NCI-H1436 (cell line): ENCODE results near the gene CHID1.

Experiments
- DNase-seq: peaks from one replicate; lab custom pipeline; 2025; lab: John Stamatoyannopoulos, UW

CHID1 gene

DNA sequence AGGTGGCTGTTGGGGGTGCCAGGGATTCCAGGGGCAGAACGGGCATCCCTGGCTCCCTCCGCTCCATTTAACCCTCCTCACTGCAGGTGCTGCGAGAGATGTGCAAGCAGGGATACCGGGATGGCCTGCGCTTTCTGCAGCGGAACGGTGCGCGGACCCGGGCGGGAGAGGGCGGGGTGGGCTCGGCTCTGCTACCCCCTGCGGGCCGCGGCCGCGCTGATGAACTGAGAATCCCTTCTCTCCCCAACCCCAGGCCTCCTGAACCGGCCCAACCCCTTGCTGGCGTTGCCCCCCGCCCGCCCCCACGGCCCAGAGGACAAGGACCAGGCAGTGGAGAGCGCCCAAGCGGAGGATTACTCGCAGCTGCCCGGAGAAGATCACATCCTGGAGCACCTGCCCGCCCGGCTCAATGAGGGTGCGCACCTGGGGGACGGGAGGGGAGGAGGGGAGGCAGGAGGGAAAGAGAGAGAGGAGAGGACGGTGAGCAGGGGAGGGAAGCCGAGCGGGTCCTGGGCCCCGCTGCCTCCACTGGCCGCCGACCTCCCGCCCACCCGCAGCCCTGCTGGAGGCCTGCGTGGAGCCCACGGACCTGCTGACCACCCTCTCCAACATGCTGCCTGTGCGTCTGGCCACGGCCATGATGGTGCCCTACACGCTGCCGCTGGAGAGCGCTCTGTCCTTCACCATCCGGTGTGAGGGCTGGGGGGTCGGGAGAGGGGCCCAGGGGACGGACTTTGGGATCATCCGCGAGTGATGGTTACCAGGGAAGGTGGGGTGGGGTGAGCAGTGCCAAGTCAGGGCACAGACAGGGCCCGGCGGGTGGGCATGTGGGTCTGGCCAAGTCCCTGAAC is 86.9 kb downstream of the CHID1 start:
- DNase-seq: no peak

DNA sequence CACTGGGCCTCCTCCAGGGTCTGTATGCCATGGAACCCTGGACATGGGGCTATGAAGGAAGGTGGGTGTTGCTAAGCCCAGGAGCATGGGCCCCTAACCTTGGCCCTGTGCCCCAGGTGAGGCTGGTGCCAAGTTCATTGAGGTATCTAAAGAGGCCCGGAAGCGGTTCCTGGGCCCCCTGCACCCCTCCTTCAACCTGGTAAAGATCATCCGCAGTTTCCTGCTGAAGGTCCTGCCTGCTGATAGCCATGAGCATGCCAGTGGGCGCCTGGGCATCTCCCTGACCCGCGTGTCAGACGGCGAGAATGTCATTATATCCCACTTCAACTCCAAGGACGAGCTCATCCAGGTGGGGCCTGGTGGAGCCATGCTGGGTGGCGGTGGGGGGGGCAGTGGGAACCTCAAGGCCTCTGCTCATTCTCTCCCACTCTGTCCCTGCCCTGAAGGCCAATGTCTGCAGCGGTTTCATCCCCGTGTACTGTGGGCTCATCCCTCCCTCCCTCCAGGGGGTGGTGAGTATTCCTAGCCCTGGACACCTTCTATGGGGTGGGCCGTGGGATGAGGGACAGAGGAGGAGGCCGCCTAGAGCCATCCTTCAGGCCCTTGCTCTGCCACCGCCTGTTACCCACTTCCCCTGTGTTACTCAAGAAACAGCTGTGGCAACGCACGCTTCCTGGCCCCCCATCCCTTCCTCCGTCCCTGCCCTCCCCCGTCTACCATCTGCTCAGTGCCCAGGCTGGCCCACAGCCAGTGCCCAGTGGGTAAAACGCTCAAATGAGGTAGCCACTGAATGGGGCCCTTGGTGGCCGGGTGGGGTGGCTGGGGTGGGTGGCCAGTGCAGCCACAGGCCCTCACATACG is 88.9 kb downstream of the CHID1 start:
- no peak for DNase-seq

DNA sequence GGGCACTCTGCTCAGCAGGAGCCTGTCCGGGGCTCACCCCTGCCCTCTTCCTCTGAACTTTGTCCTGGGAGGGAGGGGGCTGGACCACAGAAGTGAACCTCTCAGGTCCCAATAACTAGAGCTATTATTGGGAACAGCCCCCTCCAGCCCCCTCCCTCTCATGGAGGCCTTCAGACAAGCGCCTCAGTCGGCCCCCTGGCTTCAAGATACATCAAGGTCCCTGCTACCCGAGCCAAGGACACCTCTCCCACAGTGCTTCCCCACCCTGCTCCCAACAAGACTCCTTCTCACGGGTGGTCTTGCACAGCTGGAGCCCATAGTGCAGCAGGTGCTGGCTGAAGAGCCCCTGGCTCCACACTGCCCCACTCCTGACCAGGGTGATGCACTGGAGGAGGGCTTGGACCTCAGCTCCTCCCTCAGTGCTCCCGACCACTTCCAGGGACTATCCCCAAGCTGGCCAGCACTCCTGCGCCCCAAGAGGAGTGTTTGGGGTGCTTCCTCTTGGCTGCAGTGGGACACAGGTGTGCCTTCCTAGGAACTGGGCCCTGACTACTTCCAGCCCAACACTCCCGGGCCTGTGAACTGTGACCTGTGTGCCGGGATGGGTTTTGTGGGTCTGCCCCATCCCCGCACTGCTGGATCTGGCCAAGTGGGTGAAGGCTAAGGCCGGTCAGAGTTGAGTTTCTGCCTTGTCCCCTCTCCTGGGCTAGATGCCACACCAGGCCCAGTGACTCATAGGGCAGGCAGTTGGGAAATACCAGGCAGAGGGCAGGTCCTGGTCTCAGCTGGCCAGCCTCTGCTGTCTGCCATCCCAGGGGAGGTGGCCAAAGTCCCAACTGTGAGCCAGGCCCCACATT is 89.7 kb downstream of the CHID1 start:
- no peak for DNase-seq

DNA sequence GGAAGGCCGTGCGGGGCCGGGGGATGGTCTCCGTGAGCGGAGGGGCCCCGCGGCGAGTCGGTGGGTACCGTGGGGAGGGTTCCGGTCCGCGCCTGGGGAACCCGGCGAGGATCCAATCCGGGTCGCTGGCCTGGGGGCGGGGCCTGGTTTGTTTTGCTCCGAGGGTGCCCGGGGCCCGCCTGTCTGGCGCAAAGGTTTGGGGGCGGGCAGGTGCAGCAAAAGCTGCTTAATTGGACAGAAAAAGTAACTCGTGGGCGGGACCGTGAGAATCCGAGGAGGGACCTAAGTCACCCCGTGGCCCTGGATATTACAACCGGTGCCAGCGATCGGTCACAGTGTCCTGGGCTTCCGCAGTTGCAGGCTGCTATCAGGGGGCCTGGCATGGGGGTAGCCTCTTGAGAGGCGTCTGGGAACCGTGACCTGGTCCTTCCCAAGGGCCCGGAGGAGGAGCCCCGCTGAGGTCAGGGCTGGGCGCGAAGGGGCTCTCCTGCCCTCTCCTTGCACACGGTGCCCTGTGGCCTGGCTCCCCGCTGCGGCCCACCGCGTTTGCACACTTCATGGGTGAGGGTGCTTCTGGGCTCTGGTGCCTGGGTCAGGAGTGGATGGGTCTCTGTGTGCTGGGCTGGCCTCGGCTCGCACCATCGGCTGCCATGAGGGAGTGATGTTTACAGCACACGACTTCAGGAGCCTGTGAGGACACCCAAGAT is 90.5 kb downstream of the CHID1 start:
- peak; percentile 74 for DNase-seq

DNA sequence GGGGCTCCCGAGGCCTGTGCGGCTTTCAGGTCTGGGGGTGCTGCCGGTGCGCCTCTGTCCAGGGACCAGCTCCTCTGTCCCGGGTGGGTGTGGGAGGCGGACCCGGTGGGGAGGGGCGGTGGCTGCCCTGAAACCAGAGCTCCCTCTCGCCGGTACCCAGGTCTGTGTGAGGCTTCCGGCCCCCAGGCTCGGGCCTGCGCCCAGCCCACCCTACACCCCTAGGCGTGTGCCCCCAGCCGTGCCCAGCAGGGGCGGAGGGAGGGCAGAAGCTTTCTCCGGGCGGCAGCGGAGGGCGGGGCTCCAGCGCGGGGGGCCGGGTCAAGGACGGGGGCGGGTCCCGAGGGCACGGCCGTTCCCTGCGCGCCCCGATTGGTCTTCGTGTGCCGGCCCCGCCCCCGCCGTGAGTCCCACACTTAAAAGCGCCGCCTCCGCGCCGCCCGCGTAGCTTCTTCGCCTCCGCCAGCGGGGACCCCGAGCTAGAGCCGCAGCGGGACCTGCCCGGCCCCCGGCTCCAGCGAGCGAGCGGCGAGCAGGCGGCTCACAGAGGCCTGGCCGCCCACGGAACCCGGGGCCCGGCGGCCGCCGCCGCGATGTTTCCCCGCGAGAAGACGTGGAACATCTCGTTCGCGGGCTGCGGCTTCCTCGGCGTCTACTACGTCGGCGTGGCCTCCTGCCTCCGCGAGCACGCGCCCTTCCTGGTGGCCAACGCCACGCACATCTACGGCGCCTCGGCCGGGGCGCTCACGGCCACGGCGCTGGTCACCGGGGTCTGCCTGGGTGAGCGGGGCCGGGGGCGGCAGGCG is 91.3 kb downstream of the CHID1 start:
- DNase-seq: peak; percentile 88

DNA sequence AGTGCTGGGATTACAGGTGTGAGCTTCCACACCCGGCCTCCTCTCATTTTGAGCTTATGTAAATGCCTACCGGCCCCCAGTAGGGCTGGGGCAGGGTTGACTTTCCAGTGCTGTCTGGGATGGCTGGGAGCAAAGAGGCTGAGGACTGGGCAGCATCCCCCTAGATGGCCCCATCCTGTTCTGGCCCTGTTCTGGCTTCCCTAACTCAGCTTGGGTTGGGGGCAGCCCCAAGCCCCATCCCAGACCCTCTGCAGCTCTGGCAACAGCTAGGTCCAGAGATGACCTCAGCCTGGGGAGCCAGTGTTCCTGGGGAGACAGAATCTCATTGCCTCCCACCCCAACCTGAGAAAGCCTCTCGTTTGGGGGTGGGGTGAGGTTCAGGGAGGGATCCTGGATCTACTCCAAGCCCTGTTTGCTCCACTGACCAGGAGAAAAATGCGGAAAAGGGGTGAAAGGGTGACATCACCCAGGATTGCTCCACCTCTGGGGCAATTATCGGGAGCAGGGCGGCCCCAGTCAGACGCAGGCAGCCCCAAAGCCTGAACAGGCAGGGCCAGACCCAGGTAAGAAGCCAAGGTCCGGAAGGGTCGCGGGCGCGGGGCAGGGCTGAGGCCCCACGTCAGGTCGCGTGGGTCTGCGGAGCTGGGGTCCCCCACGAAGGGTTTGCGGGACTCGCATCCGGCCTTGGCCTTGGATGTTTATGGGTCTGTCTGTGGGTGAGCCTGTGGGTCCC is 92.0 kb downstream of the CHID1 start, which contains the start of gene PNPLA2:
TSS of gene PNPLA2 (plus strand) at position 519 of the 733 bp plus-strand sequence. CDS start 805 bp downstream, outside the sequence.
- DNase-seq: no peak
